MM.1S (cell line): ENCODE data around the gene CLASP1.

ENCODE experiments used
- DNase-seq: peaks from one replicate; pipeline ENCODE4 v3.0.0-alpha.2; 2015
- H2AFZ ChIP-seq: fragments of 300-600 bp; sonication (generic); 2 replicates; pipeline ENCODE4 v1.6.0; 2016; ENCODE audit warnings: antibody characterized with exemption, low read length
- H3F3A ChIP-seq: fragments of 300-600 bp; sonication (generic); 2 replicates; pipeline ENCODE4 v1.6.1; 2016; ENCODE audit warnings: mild to moderate bottlenecking, antibody characterized with exemption, low read length, moderate library complexity, mixed read lengths; ENCODE audit not compliant: insufficient read depth
- H3K27ac ChIP-seq: fragments of 300-600 bp; sonication (generic); 2 replicates; pipeline ENCODE4 v1.5.1; 2016; ENCODE audit warnings: mild to moderate bottlenecking, low read length
- H3K27me3 ChIP-seq: fragments of 300-600 bp; sonication (generic); replicated peaks from 2 replicates; pipeline ENCODE4 v1.6.0; 2016; ENCODE audit warnings: low read length; ENCODE audit not compliant: insufficient read depth
- H3K36me3 ChIP-seq: fragments of 300-600 bp; sonication (generic); replicated peaks from 2 replicates; pipeline ENCODE4 v1.6.1; 2016; ENCODE audit warnings: mild to moderate bottlenecking, low read length, mixed read lengths; ENCODE audit not compliant: insufficient read depth
- H3K4me1 ChIP-seq: fragments of 300-600 bp; sonication (generic); 2 replicates; pipeline ENCODE4 v1.6.1; 2016; ENCODE audit warnings: low read length, mixed read lengths
- H3K4me2 ChIP-seq: fragments of 300-600 bp; sonication (generic); 2 replicates; pipeline ENCODE4 v1.6.0; 2016; ENCODE audit warnings: low read depth, low read length
- H3K4me3 ChIP-seq: fragments of 300-600 bp; sonication (generic); 2 replicates; pipeline ENCODE4 v1.5.1; 2016; ENCODE audit warnings: low read length, mixed read lengths
- H3K79me2 ChIP-seq: fragments of 300-600 bp; sonication (generic); 2 replicates; pipeline ENCODE4 v1.6.1; 2016; ENCODE audit warnings: mixed run types, low read length, mixed read lengths
- H3K9ac ChIP-seq: fragments of 300-600 bp; sonication (generic); 2 replicates; pipeline ENCODE4 v1.6.1; 2016; ENCODE audit warnings: low read length, mixed read lengths
- H3K9me2 ChIP-seq: fragments of 300-600 bp; sonication (generic); replicated peaks from 2 replicates; pipeline ENCODE4 v1.6.1; 2016; ENCODE audit warnings: mild to moderate bottlenecking, low read length, mixed read lengths; ENCODE audit not compliant: insufficient read depth
- H3K9me3 ChIP-seq: fragments of 300-600 bp; sonication (generic); replicated peaks from 2 replicates; pipeline ENCODE4 v1.6.1; 2016; ENCODE audit warnings: mild to moderate bottlenecking, low read length, mixed read lengths; ENCODE audit not compliant: insufficient read depth
- H4K20me1 ChIP-seq: fragments of 300-600 bp; sonication (generic); 2 replicates; pipeline ENCODE4 v1.6.1; 2016; ENCODE audit warnings: mild to moderate bottlenecking, low read length, moderate library complexity, mixed read lengths; ENCODE audit not compliant: insufficient read depth
- EZH2 ChIP-seq: fragments of 300-600 bp; sonication (generic); optimal IDR thresholded peaks from 2 replicates; pipeline ENCODE3; 2017; ENCODE audit warnings: low read depth, mild to moderate bottlenecking, antibody characterized with exemption, low read length, mixed read lengths
- EZH2phosphoT487 ChIP-seq: fragments of 300-600 bp; sonication (generic); IDR thresholded peaks from 2 replicates; pipeline ENCODE4 v1.6.1; 2018; ENCODE audit warnings: antibody characterized with exemption, low read length
- TF ChIP-seq, protein P1 (sequence below): fragments of 300-600 bp; sonication (generic); IDR thresholded peaks from 2 replicates; pipeline ENCODE4 v1.5.1; 2016; ENCODE audit warnings: antibody characterized with exemption, low read length, mixed read lengths

The CLASP1 gene

DNA sequence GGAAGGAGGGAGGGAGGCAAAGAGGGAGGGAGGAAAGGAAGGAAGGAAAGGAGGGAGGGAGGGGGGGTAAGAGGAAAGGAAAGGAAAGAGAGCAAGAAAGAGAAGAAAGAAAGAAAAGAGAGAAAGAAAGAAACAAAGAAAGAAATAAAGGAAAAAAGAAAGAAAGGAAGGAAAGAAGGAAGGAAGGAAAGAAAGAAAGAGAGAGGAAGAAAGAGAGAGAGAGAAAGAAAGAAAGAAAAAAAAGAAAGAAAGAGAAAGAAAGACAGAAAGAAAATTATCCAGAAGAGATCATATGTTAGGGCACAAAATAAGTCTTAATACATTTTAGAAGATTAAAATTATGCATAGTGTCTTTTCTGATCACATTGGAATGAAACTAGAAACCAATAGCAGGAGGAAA is 339.9 kb downstream of the CLASP1 start:
- H4K20me1 ChIP-seq: no peaks in the 10 kb centered on the region
- no peaks in the 10 kb centered on the region for H3K4me1 ChIP-seq
- no peak for DNase-seq
- no peaks in the 10 kb centered on the region for H3K27me3 ChIP-seq
- no peaks in the 10 kb centered on the region for H3F3A ChIP-seq
- H2AFZ ChIP-seq: no peak overlapping the region
- no peak overlapping the region for H3K27ac ChIP-seq
- H3K9me2 ChIP-seq: 0 out of 2 replicates have a peak, but pooled peaks cover 3% of the 10 kb centered on the region
- no peak overlapping the region for H3K4me3 ChIP-seq
- no peak overlapping the region for H3K9ac ChIP-seq
- no peak overlapping the region for H3K4me2 ChIP-seq
- H3K36me3 ChIP-seq: no peaks in the 10 kb centered on the region
- no peaks in the 10 kb centered on the region for H3K79me2 ChIP-seq
- no peaks in the 10 kb centered on the region for H3K9me3 ChIP-seq
- no peak for TF ChIP-seq EZH2
- TF ChIP-seq, protein P1, sequence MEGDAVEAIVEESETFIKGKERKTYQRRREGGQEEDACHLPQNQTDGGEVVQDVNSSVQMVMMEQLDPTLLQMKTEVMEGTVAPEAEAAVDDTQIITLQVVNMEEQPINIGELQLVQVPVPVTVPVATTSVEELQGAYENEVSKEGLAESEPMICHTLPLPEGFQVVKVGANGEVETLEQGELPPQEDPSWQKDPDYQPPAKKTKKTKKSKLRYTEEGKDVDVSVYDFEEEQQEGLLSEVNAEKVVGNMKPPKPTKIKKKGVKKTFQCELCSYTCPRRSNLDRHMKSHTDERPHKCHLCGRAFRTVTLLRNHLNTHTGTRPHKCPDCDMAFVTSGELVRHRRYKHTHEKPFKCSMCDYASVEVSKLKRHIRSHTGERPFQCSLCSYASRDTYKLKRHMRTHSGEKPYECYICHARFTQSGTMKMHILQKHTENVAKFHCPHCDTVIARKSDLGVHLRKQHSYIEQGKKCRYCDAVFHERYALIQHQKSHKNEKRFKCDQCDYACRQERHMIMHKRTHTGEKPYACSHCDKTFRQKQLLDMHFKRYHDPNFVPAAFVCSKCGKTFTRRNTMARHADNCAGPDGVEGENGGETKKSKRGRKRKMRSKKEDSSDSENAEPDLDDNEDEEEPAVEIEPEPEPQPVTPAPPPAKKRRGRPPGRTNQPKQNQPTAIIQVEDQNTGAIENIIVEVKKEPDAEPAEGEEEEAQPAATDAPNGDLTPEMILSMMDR: no peak
- no peak for TF ChIP-seq EZH2phosphoT487

DNA sequence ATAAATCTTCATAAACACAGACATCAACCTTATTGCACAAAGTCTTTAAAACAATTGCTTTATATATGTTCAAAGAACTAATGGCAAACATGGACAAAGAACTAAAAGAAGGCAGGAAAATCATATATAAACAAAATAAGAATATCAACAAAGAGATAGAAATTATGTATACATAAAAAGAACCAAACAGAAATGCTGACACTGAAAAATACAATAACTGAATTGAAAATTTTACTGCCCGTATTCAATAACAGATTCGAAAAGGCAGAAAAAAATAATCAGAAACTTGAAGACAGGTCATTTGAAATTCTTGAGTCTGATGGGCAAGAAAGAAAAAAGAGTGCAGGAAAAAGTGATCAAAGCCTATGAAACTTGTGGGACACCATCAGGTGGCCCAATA is 342.2 kb downstream of the CLASP1 start:
- no peak overlapping the region for H3K4me3 ChIP-seq
- TF ChIP-seq, protein P1: no peak
- TF ChIP-seq EZH2 (no peak), EZH2phosphoT487 (no peak)
- no peak for DNase-seq
- H3K27me3 ChIP-seq: no peaks in the 10 kb centered on the region
- H3F3A ChIP-seq: no peaks in the 10 kb centered on the region
- H2AFZ ChIP-seq: no peak overlapping the region
- no peak overlapping the region for H3K27ac ChIP-seq
- H4K20me1 ChIP-seq: no peaks in the 10 kb centered on the region
- no peak overlapping the region for H3K9ac ChIP-seq
- H3K9me3 ChIP-seq: no peaks in the 10 kb centered on the region
- no peak overlapping the region for H3K4me2 ChIP-seq
- H3K9me2 ChIP-seq: 0 out of 2 replicates have a peak, but pooled peaks cover 3% of the 10 kb centered on the region
- no peaks in the 10 kb centered on the region for H3K4me1 ChIP-seq
- H3K36me3 ChIP-seq: no peaks in the 10 kb centered on the region
- no peaks in the 10 kb centered on the region for H3K79me2 ChIP-seq

DNA sequence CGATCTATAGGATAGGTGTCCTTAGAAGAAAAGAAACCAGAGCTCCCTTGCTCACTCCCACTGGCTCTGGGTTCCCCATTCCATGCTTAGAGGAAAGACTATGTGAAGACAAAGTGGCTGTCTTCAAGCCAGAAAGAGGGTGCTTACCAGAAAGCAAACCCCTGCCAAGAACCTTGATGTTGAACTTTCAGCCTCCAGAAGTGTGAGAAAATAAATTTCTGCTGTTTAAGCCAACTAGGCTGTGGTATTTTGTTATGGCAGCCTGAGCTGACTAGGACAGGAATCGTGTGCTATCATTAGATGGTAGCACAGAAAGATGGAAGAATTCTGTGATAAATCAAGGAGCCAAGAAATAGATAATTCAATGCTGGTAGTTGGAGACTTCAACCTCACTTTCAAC is 344.3 kb downstream of the CLASP1 start:
- Histone ChIP-seq H3K27me3 (no peaks in the 10 kb centered on the region), H3K27ac (no peak overlapping the region), H2AFZ (no peak overlapping the region), H3K4me3 (no peak overlapping the region), H3K9me3 (no peaks in the 10 kb centered on the region), H3K4me2 (no peak overlapping the region), H3K9ac (no peak overlapping the region), H3K9me2 (no peaks in the 10 kb centered on the region), H3K4me1 (no peaks in the 10 kb centered on the region), H3K36me3 (no peaks in the 10 kb centered on the region), H3K79me2 (no peaks in the 10 kb centered on the region), H3F3A (no peaks in the 10 kb centered on the region), H4K20me1 (no peaks in the 10 kb centered on the region)
- TF ChIP-seq EZH2phosphoT487 (no peak), EZH2 (no peak)
- TF ChIP-seq, protein P1: no peak
- no peak for DNase-seq
